HG03469 (cell line): Measurements from ENCODE around the gene CLN5.
"Not testable (repeated sequence)": the region's sequence is repeated elsewhere in the genome, so short reads cannot be mapped to it uniquely, and the experiment has no call there.

ENCODE experiments used
- ATAC-seq: cut with Tn5 transposase; IDR thresholded peaks from one replicate; pipeline ENCODE4 v1.9.1; 2021; ENCODE audit warnings: mild to moderate bottlenecking, moderate library complexity, moderate number of reproducible peaks; ENCODE audit not compliant: unreplicated experiment

The CLN5 gene

DNA sequence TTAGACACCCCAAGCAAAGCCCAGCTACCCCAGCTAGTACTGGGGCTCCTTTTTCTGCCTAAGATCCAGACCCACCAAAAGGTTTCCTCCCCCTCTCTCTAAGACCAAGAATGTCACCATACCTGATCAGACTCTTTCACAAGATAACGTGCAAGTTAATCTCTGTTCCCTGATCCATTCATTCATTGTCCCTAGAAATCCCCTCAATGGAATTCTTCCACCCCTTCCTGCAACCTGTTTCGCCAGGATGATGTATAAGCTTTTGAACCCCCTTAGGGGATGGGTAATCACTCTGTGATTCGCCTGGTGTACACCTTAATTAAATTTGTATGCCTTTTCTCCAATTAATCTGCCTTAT lies 17.3 kb upstream of the CLN5 start:
- ATAC-seq = no peak

DNA sequence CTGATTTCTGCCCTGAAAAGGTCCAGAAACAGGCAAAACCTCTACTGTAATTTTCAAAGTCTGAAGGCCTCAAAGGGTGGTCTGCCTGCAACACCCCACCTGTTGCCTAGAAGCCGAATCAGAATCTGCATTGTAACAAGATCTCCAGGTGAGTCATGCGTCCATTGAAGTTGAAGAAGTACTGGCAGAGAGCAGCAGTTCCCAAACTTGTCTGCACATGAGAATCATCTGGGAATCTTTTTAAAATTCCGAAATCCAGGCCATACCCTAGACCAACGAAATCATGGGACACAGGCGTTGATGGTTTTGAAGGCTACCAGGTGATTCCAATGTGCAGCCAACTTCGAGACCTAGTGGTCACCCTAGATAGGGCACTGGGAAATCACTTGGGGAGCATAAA lies 16.0 kb upstream of the CLN5 start:
- no peak for ATAC-seq

DNA sequence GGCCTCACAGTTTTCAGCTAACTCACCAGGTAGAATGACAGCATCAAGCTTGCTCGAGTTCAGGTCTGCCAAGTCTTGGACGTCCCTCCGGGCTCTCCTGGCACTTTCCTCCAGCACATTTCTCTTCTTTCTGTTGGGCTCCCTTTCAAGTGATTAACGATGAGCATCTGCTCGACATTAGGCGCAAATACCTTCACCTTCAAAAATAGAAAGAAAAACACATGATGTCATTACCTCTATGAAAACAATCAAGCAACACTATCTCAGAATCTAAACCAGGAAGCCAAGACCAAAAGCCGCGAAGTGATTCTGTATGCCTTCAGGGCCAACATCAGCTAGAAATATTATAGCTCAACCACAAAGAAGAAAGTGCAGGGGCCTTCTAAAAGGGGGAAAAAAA lies 15.4 kb upstream of the CLN5 start:
- no peak for ATAC-seq

DNA sequence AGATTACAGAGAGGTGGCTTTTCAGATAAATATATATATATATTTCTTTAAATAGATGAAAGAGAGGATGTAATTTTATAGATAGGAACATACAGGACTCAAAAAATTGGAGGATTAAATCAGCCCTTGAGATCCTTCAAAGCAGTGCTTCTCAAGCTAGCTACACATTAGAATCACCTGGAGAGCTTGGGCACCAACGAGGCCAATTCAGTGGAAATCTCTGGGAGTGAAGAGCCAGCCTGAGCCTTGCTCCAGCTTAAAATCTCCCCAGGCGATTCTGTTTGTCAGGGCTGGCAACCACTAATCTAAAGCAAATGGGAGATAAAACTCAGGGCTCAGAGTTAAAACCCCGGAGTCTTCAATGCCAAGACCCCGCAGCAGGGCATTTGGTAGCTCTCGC lies 15.0 kb upstream of the CLN5 start:
- ATAC-seq = no peak

DNA sequence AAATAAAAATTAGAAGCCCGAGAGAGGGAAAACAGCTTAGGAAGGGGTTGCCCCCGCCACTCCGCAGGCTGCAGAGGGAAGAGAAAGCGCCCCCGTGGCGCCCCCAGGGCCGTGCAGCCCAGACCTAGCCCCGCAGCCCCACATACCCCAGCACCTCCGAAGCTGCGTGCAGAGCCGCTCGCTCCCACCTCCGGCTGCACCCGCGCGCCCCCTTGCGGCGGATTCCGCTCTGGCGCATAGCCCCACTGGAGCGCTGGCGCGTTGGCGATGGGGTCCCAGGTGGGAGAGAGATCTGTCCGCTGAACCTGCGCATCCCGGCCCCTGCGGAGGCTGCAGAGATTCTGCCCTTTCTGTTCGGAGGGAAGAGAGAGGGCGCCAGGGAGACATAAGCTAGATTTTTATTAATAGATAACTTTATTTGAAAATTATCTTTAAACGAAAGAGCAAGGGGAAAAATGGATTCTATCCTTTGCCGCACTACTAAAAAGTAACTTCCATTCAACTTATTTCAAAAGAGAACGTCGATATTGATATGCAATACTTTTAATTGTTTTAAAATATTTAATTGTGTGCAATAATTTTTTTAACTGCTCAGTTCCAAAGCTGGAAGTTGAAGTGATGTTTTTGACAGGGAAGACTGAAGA lies 11.7 kb upstream of the CLN5 start:
- ATAC-seq = peak; percentile 99

GRCh38 chr13:76982061-76982460 lies 9.8 kb upstream of the CLN5 start:
- no peak for ATAC-seq

DNA sequence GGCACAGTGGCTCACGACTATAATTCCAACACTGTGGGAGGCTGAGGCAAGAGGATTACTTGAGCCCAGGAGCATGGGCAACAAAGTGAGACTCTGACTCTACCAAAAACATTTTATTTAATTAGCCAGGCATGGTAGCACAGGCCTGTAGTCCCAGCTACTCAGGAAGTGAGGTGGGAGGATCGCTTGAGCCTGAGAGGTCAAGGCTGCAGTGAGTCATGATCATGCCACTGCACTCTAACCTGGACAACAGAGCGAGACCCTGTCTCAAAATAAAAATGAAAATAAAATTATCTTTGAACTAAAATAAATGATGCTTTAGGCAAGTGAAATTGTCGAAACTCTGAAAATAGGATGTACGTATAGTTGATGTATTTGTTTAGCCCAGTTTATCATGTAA lies 8.2 kb upstream of the CLN5 start:
- ATAC-seq = no peak

DNA sequence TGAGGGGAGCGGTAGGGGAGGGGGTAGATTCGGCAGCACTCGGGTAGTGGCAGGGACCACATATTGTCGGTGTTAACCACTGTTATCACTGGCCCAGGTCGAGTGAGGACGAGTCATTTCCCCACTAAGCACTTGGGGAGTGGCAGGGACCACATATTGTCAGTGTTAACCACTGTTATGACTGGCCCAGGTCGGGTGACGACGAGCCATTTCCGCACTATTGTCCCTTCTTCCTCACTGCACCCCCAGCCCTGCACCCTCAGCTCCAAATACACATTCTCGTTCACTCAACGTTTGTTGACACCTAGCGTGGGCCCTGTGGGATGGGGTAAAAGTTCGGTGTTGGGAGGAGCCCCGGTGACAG lies 467 bp upstream of the CLN5 start:
- peak; percentile 32 for ATAC-seq

DNA sequence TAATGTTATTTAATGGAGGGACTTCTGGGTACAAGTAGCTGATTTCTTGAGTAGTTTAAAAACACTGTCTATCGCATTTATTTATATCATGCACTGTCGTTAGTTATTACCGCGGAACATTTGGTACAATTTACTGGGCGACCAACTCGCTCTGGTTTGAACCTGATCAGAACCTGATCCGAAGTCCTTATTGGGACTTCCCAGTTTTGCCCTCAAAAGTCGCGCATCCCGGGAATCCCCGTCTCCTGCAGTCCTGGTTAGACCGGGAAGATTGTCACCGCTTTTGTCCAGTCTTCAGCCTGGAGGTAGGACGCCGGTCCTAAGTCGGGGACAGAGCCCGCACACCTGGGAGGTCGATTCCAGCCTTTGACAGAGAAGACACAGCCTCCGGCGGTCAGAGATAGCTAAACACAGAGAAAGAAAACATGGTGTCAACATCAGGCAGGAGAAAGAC lies 694 bp downstream of the CLN5 start:
- no peak for ATAC-seq

DNA sequence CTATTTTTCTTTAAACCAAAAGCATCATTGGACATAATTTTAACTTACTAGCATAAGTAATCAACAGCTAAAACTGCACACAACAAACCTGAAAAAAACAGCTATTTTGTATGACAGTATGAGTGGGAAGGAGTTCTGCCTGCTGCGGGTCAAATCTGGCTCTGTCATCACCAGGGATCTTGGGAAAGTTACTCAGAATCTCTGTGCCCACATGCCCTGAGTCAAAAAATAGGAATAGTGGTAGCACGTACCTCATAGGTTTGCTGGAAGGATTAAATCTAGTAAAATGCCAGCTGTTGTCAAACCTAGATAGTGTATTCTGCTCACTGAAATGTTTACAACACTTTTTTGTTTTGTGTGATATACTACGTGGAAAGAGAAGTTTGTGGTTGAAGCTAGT lies 1.1 kb downstream of the CLN5 start:
- ATAC-seq = no peak

GRCh38 chr13:76993473-76993872 lies 1.6 kb downstream of the CLN5 start:
- no peak for ATAC-seq

- ATAC-seq = no peak
These were observed 2.4 kb downstream of the CLN5 start for GRCh38 chr13:76994281-76994680.

DNA sequence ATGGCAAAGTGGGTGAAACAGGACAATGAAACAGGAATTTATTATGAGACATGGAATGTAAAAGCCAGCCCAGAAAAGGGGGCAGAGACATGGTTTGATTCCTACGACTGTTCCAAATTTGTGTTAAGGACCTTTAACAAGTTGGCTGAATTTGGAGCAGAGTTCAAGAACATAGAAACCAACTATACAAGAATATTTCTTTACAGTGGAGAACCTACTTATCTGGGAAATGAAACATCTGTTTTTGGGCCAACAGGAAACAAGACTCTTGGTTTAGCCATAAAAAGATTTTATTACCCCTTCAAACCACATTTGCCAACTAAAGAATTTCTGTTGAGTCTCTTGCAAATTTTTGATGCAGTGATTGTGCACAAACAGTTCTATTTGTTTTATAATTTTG lies 8.6 kb downstream of the CLN5 start:
- ATAC-seq = no peak

DNA sequence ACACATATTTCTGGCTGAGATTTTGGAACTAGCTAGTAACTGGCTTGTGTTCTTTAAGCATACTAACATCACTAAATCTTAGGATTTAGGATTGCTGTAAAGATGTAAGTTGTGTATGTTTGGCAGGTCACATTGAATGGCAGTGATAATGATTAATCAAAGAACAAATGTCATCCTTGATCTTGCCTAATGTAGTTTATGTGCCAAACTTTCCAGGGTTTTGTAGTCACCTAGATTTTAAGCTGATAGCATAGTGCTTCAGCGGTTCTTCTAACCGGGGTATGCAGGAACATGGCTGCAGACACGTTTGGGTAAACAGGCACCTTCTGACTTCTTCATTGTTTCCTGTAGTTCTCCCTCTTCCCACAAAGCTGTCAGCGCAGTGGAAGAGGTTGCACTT lies 9.7 kb downstream of the CLN5 start:
- no peak for ATAC-seq

DNA sequence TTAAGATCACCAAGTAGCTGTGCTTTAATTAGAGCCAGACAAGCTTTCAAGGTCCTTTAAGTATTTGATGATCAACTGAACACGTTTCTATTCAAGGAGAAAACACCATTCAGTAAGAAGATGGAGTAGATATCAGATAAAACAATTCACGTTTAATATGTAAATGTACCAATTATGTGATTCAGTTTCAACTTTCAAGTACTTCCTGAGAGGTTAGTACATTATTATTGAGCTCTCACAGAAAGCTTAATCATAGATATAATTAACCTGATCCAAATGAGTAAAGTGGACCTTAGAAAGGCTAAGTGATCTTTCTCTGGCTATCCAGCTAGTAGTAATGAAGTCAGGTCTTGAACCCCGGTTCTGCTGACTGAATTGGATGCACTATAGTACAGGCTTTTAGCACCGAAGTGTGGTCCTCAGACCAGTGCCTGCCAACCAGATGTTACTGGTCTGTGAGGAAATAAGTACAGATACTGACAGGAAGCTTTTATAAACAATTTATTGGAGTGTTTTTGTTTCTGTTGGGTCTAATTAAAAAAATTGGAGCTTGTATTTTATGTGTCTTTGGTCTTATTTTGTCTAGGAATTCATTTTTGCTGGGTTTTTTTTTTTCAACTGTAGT lies 10.2 kb downstream of the CLN5 start:
- ATAC-seq = no peak

- ATAC-seq = no peak
These were observed 10.8 kb downstream of the CLN5 start for GRCh38 chr13:77002590-77003190.

- ATAC-seq = not testable (repeated sequence)
These were observed 16.5 kb downstream of the CLN5 start for GRCh38 chr13:77008337-77008736.

DNA sequence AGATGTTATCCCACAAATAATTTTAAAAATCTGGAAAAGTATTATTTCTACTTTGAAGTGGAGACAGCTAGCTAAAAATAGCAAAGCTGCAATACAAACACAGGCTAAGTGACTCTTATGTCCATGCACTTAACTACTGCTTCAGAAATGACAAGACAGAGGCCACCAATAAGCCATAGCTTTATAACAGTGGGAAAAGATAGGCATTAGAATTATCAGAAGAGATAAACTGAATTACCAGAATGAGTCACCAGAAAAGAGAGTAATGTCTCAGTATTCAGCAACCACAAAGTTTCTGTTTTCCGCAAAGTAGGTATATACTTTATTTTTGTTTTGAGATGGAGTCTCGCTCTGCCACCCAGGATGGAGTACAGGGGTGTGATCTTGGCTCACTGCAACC lies 17.1 kb downstream of the CLN5 start:
- ATAC-seq = peak; percentile 43

DNA sequence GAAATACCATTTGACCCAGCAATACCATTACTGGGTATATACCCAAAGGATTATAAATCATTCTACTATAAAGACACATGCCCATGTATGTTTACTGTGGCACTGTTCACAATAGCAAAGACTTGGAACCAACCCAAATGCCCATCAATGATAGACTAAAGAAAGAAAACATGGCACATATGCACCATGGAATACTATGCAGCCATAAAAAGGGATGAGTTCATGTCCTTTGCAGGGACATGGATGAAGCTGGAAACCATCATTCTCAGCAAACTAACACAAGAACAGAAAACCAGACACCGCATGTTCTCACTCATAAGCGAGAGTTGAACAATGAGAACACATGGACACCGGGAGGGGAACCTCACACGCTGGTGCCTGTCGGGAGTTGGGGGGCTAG lies 17.8 kb downstream of the CLN5 start:
- not testable (repeated sequence) for ATAC-seq

- ATAC-seq = no peak
These were observed 22.1 kb downstream of the CLN5 start for GRCh38 chr13:77013853-77014542.

- no peak for ATAC-seq
These were observed 23.2 kb downstream of the CLN5 start for GRCh38 chr13:77014906-77015685.
